Stimulated activated CD8-positive, alpha-beta memory T cell treated with anti-CD3 and anti-CD28 coated beads, Interleukin-15, amount 100 ng/mL, for 24 hours (primary cell): ENCODE results near the gene WDR33.

Source experiments
- DNase-seq: peaks from one replicate; pipeline ENCODE4 v3.0.0-alpha.2; 2020; ENCODE audit warnings: low read depth

The WDR33 gene

DNA sequence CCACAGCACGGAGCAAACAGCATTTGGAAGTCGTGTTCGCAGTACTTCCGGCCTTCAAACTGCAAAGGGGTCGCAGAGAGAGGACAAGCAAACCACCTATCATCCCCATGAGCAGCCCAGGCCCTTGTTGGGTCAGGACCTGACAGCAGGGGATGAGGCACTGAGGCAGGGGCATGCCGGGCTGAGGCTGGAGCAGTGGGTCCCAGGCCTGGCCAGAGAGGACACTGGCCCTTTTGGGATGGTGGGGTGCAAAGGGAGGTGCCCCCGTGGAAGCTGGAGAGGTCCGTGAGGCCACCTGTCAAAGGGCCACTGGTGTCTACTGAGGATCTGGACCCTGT lies 156.2 kb downstream of the WDR33 start:
- no peak for DNase-seq

GRCh38 chr2:127654084-127654837 lies 156.7 kb downstream of the WDR33 start:
- DNase-seq, result no peak

GRCh38 chr2:127653421-127654083 lies 157.4 kb downstream of the WDR33 start:
- DNase-seq, result no peak

- DNase-seq, result no peak
Measured at GRCh38 chr2:127652786-127653357, 158.1 kb downstream of the WDR33 start.

GRCh38 chr2:127651971-127652550 lies 158.9 kb downstream of the WDR33 start:
- no peak for DNase-seq

DNA sequence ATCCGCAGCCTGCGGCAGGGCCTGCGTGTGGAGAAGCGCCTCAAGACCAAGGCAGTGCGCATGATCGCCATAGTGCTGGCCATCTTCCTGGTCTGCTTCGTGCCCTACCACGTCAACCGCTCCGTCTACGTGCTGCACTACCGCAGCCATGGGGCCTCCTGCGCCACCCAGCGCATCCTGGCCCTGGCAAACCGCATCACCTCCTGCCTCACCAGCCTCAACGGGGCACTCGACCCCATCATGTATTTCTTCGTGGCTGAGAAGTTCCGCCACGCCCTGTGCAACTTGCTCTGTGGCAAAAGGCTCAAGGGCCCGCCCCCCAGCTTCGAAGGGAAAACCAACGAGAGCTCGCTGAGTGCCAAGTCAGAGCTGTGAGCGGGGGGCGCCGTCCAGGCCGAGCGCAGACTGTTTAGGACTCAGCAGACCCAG lies 159.6 kb downstream of the WDR33 start:
- no peak for DNase-seq
